Karpas-422 (cell line): ENCODE results near the gene SPP1. TPM values are rescaled to one million over a fixed set of nuclear protein-coding genes. Genes with fewer than 3 reads are reported as not detected.

Experiments
- DNase-seq: peaks from one replicate; pipeline ENCODE4 v3.0.0-alpha.2; 2015
- H2AFZ ChIP-seq: fragments of 200-600 bp; sonication (generic); 2 replicates; pipeline ENCODE4 v1.6.1; 2014; ENCODE audit warnings: antibody characterized with exemption, low read length, mixed read lengths
- H3K27ac ChIP-seq: fragments of 200-600 bp; sonication (generic); 2 replicates; pipeline ENCODE4 v1.5.1; 2014; ENCODE audit warnings: mild to moderate bottlenecking, low read length, moderate library complexity
- H3K27me3 ChIP-seq: fragments of 200-600 bp; sonication (generic); 2 replicates; pipeline ENCODE4 v1.6.1; 2014; ENCODE audit warnings: low read length, mixed read lengths
- H3K36me3 ChIP-seq: fragments of 200-600 bp; sonication (generic); 2 replicates; pipeline ENCODE4 v1.6.1; 2014; ENCODE audit warnings: low read length, mixed read lengths; ENCODE audit not compliant: insufficient read depth
- H3K4me1 ChIP-seq: fragments of 200-600 bp; sonication (generic); 2 replicates; pipeline ENCODE4 v1.6.1; 2014; ENCODE audit warnings: mild to moderate bottlenecking, low read length, mixed read lengths
- H3K4me2 ChIP-seq: fragments of 200-600 bp; sonication (generic); 2 replicates; pipeline ENCODE4 v1.6.1; 2014; ENCODE audit warnings: low read length, low read depth, mild to moderate bottlenecking; ENCODE audit not compliant: poor library complexity, severe bottlenecking
- H3K4me3 ChIP-seq: fragments of 200-600 bp; sonication (generic); 2 replicates; pipeline ENCODE4 v1.5.1; 2014; ENCODE audit warnings: mild to moderate bottlenecking, antibody characterized with exemption, low read length, mixed read lengths
- H3K79me2 ChIP-seq: fragments of 200-600 bp; sonication (generic); 2 replicates; pipeline ENCODE4 v1.6.1; 2014; ENCODE audit warnings: mild to moderate bottlenecking, low read length, mixed read lengths
- H3K9ac ChIP-seq: fragments of 200-600 bp; sonication (generic); 2 replicates; pipeline ENCODE4 v1.6.0; 2014; ENCODE audit warnings: low read length
- H3K9me2 ChIP-seq: fragments of 200-600 bp; sonication (generic), shearing (Covaris generic); replicated peaks from 2 replicates; pipeline ENCODE4 v1.6.0; 2014; ENCODE audit warnings: mild to moderate bottlenecking, low read length, moderate library complexity; ENCODE audit not compliant: insufficient read depth
- H3K9me3 ChIP-seq: fragments of 300-700, 200-600 bp; sonication (generic); 2 replicates; pipeline ENCODE4 v1.6.1; 2014; ENCODE audit warnings: low read length, mixed read lengths
- H4K20me1 ChIP-seq: fragments of 200-600 bp; sonication (generic); 2 replicates; pipeline ENCODE4 v1.6.1; 2014; ENCODE audit warnings: mild to moderate bottlenecking, antibody characterized with exemption, low read length, low read depth; ENCODE audit not compliant: insufficient read depth
- total RNA-seq: library from RNA; depleted of rRNA; stranded (reverse); fragments of >200 nt; shearing (Covaris generic); gene quantifications from 2 replicates; pipeline ENCODE4 v1.2.3, GENCODE V29; 2014; ENCODE audit warnings: low replicate concordance

The SPP1 gene
- total RNA-seq, 1 experiment from 2014 or later = not detected

- Histone ChIP-seq H3K27ac (no peak overlapping the region), H3K27me3 (no peaks in the 10 kb centered on the region), H3K4me3 (no peak overlapping the region), H3K9me3 (no peaks in the 10 kb centered on the region), H3K36me3 (no peaks in the 10 kb centered on the region), H2AFZ (no peak overlapping the region), H3K9ac (no peak overlapping the region), H3K79me2 (peaks cover 5% of the 10 kb centered on the region), H3K9me2 (no peaks in the 10 kb centered on the region), H3K4me1 (0 out of 2 replicates have a peak, but pooled peaks cover 3% of the 10 kb centered on the region), H3K4me2 (no peak overlapping the region), H4K20me1 (no peaks in the 10 kb centered on the region)
- DNase-seq = no peak
Measured at GRCh38 chr4:88003261-88003660, 27.7 kb downstream of the SPP1 start.

GRCh38 chr4:88005076-88005475 lies 29.6 kb downstream of the SPP1 start:
- Histone ChIP-seq H3K79me2 (peaks cover 23% of the 10 kb centered on the region), H3K4me2 (no peak overlapping the region), H3K4me3 (no peak overlapping the region), H3K27ac (no peak overlapping the region), H4K20me1 (peaks cover 9% of the 10 kb centered on the region), H3K36me3 (no peaks in the 10 kb centered on the region), H3K4me1 (peaks cover 17% of the 10 kb centered on the region), H3K27me3 (no peaks in the 10 kb centered on the region), H2AFZ (no peak overlapping the region), H3K9me3 (no peaks in the 10 kb centered on the region), H3K9ac (no peak overlapping the region), H3K9me2 (no peaks in the 10 kb centered on the region)
- no peak for DNase-seq

- Histone ChIP-seq H3K27me3 (no peaks in the 10 kb centered on the region), H3K4me1 (peaks cover 25% of the 10 kb centered on the region), H2AFZ (no peak overlapping the region), H4K20me1 (peaks cover 9% of the 10 kb centered on the region), H3K9me2 (no peaks in the 10 kb centered on the region), H3K4me3 (no peak overlapping the region), H3K9ac (no peak overlapping the region), H3K4me2 (no peak overlapping the region), H3K9me3 (no peaks in the 10 kb centered on the region), H3K79me2 (peaks cover 32% of the 10 kb centered on the region), H3K27ac (no peak overlapping the region), H3K36me3 (no peaks in the 10 kb centered on the region)
- no peak for DNase-seq
Measured at GRCh38 chr4:88005946-88006345, 30.4 kb downstream of the SPP1 start.

- peaks cover 42% of the 10 kb centered on the region for H3K79me2 ChIP-seq
- H3K4me1 ChIP-seq = peaks cover 35% of the 10 kb centered on the region
- peak overlapping the region; percentile 95 for H3K4me2 ChIP-seq
- H3K27ac ChIP-seq = no peak overlapping the region
- peak overlapping the region; percentile 94 for H3K4me3 ChIP-seq
- H4K20me1 ChIP-seq = peaks cover 9% of the 10 kb centered on the region
- DNase-seq = no peak
- peak overlapping the region; percentile 3; the same call in 1 of the 2 replicates for H2AFZ ChIP-seq
- no peaks in the 10 kb centered on the region for H3K27me3 ChIP-seq
- no peaks in the 10 kb centered on the region for H3K9me2 ChIP-seq
- H3K9me3 ChIP-seq = no peaks in the 10 kb centered on the region
- H3K9ac ChIP-seq = peak overlapping the region; percentile 84
- H3K36me3 ChIP-seq = no peaks in the 10 kb centered on the region
Measured at GRCh38 chr4:88006956-88007303, 31.4 kb downstream of the SPP1 start.

DNA sequence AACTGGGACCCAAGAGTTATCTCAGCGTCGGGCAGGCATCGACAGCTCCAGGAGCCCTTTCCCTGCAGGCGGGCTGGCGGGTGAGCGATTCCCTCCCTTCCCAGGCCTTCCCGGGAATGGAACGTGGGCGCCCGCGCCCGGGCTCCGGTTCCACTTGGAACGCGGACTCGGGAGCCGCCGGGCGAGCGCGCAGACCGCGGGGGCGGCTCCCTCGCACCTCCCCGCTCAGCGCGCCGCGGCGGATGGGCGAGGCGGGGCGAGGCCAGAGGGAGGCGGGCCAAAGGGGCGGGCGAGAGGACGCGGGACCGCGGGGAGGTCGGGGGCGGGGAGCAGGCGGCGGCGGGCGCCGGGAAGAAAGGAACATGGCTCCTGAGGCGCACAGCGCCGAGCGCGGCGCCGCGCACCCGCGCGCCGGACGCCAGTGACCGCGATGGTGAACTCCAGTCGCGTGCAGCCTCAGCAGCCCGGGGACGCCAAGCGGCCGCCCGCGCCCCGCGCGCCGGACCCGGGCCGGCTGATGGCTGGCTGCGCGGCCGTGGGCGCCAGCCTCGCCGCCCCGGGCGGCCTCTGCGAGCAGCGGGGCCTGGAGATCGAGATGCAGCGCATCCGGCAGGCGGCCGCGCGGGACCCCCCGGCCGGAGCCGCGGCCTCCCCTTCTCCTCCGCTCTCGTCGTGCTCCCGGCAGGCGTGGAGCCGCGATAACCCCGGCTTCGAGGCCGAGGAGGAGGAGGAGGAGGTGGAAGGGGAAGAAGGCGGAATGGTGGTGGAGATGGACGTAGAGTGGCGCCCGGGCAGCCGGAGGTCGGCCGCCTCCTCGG lies 32.0 kb downstream of the SPP1 start, which contains the start of gene PKD2:
Gene PKD2 (plus strand): TSS at position 332 of the 818 bp plus-strand sequence. CDS start 99 bp downstream, at position 431.
- H3K4me3 ChIP-seq = peak within 1 kb of the TSS; percentile 94
- H3K4me1 ChIP-seq = peaks cover 41% of the 10 kb centered on the region
- peaks cover 9% of the 10 kb centered on the region for H4K20me1 ChIP-seq
- peak; percentile 91 for DNase-seq
- peaks cover 48% of the 10 kb centered on the region for H3K79me2 ChIP-seq
- H3K9me3 ChIP-seq = no peaks in the 10 kb centered on the region
- peak within 1 kb of the TSS; percentile 16; the same call in 1 of the 2 replicates for H2AFZ ChIP-seq
- peak within 1 kb of the TSS; percentile 95 for H3K4me2 ChIP-seq
- H3K27me3 ChIP-seq = no peaks in the 10 kb centered on the region
- H3K9ac ChIP-seq = peak within 1 kb of the TSS; percentile 84
- no peaks in the 10 kb centered on the region for H3K9me2 ChIP-seq
- no peak within 1 kb of the TSS for H3K27ac ChIP-seq
- no peaks in the 10 kb centered on the region for H3K36me3 ChIP-seq

GRCh38 chr4:88008122-88008742 lies 32.7 kb downstream of the SPP1 start:
- DNase-seq = peak; percentile 75
- Histone ChIP-seq H3K9me2 (no peaks in the 10 kb centered on the region), H3K79me2 (peaks cover 55% of the 10 kb centered on the region), H3K4me3 (peak overlapping the region; percentile 94), H3K4me1 (peaks cover 48% of the 10 kb centered on the region), H3K27me3 (no peaks in the 10 kb centered on the region), H3K9ac (peak overlapping the region; percentile 84), H3K9me3 (no peaks in the 10 kb centered on the region), H2AFZ (0 out of 2 replicates have a peak overlapping the region, but pooled peaks have one; percentile 16), H4K20me1 (peaks cover 9% of the 10 kb centered on the region), H3K4me2 (peak overlapping the region; percentile 95), H3K27ac (no peak overlapping the region), H3K36me3 (no peaks in the 10 kb centered on the region)

- Histone ChIP-seq H3K4me1 (peaks cover 54% of the 10 kb centered on the region), H3K4me2 (peak overlapping the region; percentile 95), H3K9me2 (no peaks in the 10 kb centered on the region), H2AFZ (no peak overlapping the region), H3K27ac (no peak overlapping the region), H3K36me3 (no peaks in the 10 kb centered on the region), H3K4me3 (peak overlapping the region; percentile 94), H3K79me2 (peaks cover 60% of the 10 kb centered on the region), H3K9me3 (no peaks in the 10 kb centered on the region), H3K9ac (peak overlapping the region; percentile 84), H3K27me3 (no peaks in the 10 kb centered on the region), H4K20me1 (peaks cover 9% of the 10 kb centered on the region)
- DNase-seq = peak; percentile 74
Measured at GRCh38 chr4:88008743-88009171, 33.2 kb downstream of the SPP1 start.

DNA sequence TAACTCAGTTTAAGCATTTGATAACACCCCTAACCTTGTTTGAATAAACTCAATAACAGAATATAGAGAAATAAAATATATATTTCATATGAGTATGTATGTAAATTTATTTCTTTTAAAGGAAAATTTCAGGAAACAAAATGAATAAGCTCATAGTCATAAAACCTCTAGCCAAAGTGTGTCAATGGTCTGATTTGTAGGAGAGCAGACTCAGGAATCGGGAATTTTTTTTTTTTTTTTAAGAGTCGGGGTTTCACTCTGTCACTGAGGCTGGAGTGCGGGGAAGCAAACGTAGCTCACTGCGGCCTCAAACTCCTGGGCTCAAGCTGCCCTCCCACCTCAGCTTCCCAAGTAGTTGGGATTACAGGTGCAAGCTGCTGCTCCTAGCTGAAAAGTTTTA lies 34.4 kb downstream of the SPP1 start:
- Histone ChIP-seq H3K9me3 (no peaks in the 10 kb centered on the region), H3K27ac (no peak overlapping the region), H3K4me2 (peak overlapping the region; percentile 95), H3K9me2 (no peaks in the 10 kb centered on the region), H3K79me2 (peaks cover 71% of the 10 kb centered on the region), H4K20me1 (peaks cover 9% of the 10 kb centered on the region), H3K9ac (no peak overlapping the region), H2AFZ (no peak overlapping the region), H3K27me3 (no peaks in the 10 kb centered on the region), H3K36me3 (no peaks in the 10 kb centered on the region), H3K4me3 (peak overlapping the region; percentile 94; the same call in 1 of the 2 replicates), H3K4me1 (peaks cover 65% of the 10 kb centered on the region)
- no peak for DNase-seq
